ENCODE data around the gene GPHA2.

DNA sequence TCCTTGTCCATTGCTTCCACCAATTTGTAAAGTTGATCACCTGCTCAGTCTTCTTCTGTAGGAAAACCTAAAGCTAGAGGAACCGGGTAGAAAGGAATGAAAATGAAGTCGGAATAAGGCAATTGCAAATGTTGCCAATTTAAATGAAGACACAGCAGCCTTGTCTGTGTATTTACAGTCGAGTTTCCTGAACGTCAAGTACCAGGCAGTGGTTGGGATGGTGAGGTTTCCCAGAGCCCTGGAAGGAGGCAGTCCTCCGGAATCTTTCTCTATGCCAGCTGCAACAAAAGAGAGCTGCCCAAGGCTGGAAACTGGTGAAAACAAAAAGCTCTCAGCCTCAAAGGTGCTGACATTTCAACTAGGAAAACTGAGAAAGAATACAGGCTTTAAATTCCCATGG is 18.5 kb upstream of the GPHA2 start:
- TF ChIP-seq POLR2A (IDR thresholded peaks at IDR 0.05; ENCODE audit: low read depth) (no peak), EP300 (IDR thresholded peaks at IDR 0.05) (no peak), POLR2AphosphoS5 (IDR thresholded peaks at IDR 0.05) (no peak)
- TF ChIP-seq, protein P1, sequence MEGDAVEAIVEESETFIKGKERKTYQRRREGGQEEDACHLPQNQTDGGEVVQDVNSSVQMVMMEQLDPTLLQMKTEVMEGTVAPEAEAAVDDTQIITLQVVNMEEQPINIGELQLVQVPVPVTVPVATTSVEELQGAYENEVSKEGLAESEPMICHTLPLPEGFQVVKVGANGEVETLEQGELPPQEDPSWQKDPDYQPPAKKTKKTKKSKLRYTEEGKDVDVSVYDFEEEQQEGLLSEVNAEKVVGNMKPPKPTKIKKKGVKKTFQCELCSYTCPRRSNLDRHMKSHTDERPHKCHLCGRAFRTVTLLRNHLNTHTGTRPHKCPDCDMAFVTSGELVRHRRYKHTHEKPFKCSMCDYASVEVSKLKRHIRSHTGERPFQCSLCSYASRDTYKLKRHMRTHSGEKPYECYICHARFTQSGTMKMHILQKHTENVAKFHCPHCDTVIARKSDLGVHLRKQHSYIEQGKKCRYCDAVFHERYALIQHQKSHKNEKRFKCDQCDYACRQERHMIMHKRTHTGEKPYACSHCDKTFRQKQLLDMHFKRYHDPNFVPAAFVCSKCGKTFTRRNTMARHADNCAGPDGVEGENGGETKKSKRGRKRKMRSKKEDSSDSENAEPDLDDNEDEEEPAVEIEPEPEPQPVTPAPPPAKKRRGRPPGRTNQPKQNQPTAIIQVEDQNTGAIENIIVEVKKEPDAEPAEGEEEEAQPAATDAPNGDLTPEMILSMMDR (IDR thresholded peaks at IDR 0.05), result no peak

Data from esophagus muscularis mucosa (tissue), 4 donors.